Left ventricle myocardium inferior (tissue), 1 donor: ENCODE measurements around the gene EOMES. TPM values are rescaled to one million over a fixed set of nuclear protein-coding genes. Genes with fewer than 3 reads are reported as not detected.

Experiments used
- DNase-seq: peaks from one replicate; pipeline ENCODE4 v3.0.0-alpha.2; 2020
- H3K27ac ChIP-seq: fragments of 200-600 bp; replicated peaks from 2 replicates; pipeline ENCODE4 v1.8.0; 2021
- H3K27me3 ChIP-seq: fragments of 200-600 bp; 2 replicates; pipeline ENCODE4 v1.8.0; 2021; ENCODE audit warnings: low read depth
- H3K36me3 ChIP-seq: fragments of 200-600 bp; 2 replicates; pipeline ENCODE4 v1.8.0; 2021
- H3K4me1 ChIP-seq: fragments of 200-600 bp; 2 replicates; pipeline ENCODE4 v1.8.0; 2021
- H3K4me3 ChIP-seq: fragments of 200-600 bp; 2 replicates; pipeline ENCODE4 v1.8.0; 2021; ENCODE audit warnings: mild to moderate bottlenecking, moderate library complexity
- H3K9me3 ChIP-seq: fragments of 200-600 bp; replicated peaks from 2 replicates; pipeline ENCODE4 v1.8.0; 2021
- CTCF ChIP-seq: fragments of 200-600 bp; IDR thresholded peaks from 2 replicates; pipeline ENCODE4 v1.8.0; 2021; ENCODE audit warnings: antibody characterized with exemption, mild to moderate bottlenecking, borderline replicate concordance
- intact Hi-C: fragments of 100-400 bp; cut with micrococcal nuclease; formaldehyde crosslinking; loops from one replicate; pipeline ENCODE4 v1.11.0; 2022
- total RNA-seq: library from RNA; stranded (reverse); fragmentation: NEBNext Ultra II Directional; extraction: Animal tissue kit (Norgen Biotek cat#: 25700); gene quantifications from one replicate; pipeline ENCODE4 v1.2.1, GENCODE V29; 2021
- donor health status: DM: no; HTN: yes; CAD: no; lungs with severe emphysema.

EOMES gene
- total RNA-seq, 1 donor from 2014 or later = 0.14 TPM

DNA sequence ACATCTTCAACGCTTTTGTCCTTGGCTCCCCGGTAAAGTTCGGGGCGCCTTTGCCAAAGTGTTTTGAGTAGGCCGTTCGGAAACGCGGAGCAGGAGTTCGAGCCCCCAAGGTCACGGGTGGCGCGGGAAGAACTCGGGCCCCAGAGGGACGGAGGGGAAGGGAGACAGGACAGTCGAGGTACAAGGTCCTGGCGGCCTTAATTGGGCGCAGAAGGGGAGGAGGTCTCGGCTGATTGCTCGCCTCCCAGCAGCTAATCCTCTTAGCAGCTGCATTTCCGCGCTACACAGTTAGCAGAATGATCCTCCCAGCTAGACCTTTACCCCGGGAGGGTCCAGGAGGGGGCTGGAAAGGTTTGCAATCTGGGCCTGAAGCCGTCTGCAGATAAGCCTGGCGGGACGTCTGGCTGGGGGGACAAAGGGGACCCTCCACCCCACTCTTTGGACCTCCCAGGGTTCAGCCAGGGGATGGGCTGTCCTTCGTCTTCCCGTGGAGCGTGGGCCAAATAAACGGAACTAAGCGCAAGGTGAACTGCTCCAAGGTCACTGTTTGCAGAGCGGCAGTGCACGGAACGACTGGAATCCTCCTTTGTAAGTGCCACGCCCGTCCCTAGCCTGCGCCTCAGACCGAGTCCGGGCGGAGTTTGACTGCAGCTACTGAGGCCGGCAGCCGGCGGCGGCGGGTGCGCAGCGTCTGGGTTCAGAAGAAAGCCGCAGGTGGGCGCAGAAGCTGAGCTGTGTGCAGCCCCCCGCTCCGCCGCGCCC, 7.2 kb downstream of the EOMES start:
- no peaks in the 10 kb centered on the region for H3K9me3 ChIP-seq
- intact Hi-C loops = loop anchor here (5.0 kb wide), 1 partner anchor 617 kb away; no protein-coding TSS in a partner anchor
- no peak for TF ChIP-seq CTCF
- no peak for DNase-seq
- H3K4me3 ChIP-seq = peak overlapping the region; percentile 75
- H3K27me3 ChIP-seq = peaks cover 98% of the 10 kb centered on the region
- H3K4me1 ChIP-seq = peaks cover 37% of the 10 kb centered on the region
- no peaks in the 10 kb centered on the region for H3K36me3 ChIP-seq
- H3K27ac ChIP-seq = no peak overlapping the region

DNA sequence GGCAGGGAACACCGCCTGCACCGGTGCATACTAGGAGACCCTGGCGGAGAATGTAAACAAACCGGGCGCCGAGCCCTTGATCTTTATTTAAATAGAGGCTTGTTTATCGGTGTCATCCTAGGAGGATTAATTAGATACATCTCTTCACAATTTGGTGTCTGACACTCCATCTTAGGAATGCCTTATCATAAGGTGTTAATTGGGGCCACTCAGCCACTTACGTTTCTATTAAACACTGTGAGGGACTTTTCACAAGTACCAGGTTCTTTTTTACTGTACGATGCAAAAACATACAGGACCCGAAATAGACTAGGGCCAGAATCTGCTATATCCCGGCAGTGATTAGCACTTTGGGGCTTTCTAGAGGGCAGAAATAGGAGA, 8.0 kb downstream of the EOMES start:
- H3K27me3 ChIP-seq = peaks cover 94% of the 10 kb centered on the region
- no peak overlapping the region for H3K27ac ChIP-seq
- no peaks in the 10 kb centered on the region for H3K9me3 ChIP-seq
- DNase-seq = no peak
- H3K36me3 ChIP-seq = no peaks in the 10 kb centered on the region
- intact Hi-C loops = loop anchor here (5.0 kb wide), 1 partner anchor 618 kb away; no protein-coding TSS in a partner anchor
- TF ChIP-seq CTCF = no peak
- peaks cover 37% of the 10 kb centered on the region for H3K4me1 ChIP-seq
- H3K4me3 ChIP-seq = peak overlapping the region; percentile 75

GRCh38 chr3:27713435-27714145, 8.5 kb downstream of the EOMES start:
- no peak for TF ChIP-seq CTCF
- Histone ChIP-seq H3K27me3 (peaks cover 89% of the 10 kb centered on the region), H3K27ac (no peak overlapping the region), H3K4me1 (peaks cover 37% of the 10 kb centered on the region), H3K4me3 (peak overlapping the region; percentile 75), H3K9me3 (no peaks in the 10 kb centered on the region), H3K36me3 (no peaks in the 10 kb centered on the region)
- intact Hi-C loops = loop anchor here (5.0 kb wide), 1 partner anchor 619 kb away; no protein-coding TSS in a partner anchor
- DNase-seq = no peak

- Histone ChIP-seq H3K27ac (no peak overlapping the region), H3K9me3 (no peaks in the 10 kb centered on the region), H3K4me3 (peak overlapping the region; percentile 75), H3K27me3 (peaks cover 86% of the 10 kb centered on the region), H3K36me3 (no peaks in the 10 kb centered on the region), H3K4me1 (peaks cover 37% of the 10 kb centered on the region)
- TF ChIP-seq CTCF = no peak
- intact Hi-C loops = loop anchor here (5.0 kb wide), 1 partner anchor 619 kb away; no protein-coding TSS in a partner anchor
- no peak for DNase-seq
These were observed 9.1 kb downstream of the EOMES start for GRCh38 chr3:27713078-27713423.

GRCh38 chr3:27712136-27713077, 9.7 kb downstream of the EOMES start:
- intact Hi-C loops = loop anchor here (5.0 kb wide), 1 partner anchor 620 kb away; no protein-coding TSS in a partner anchor
- peak overlapping the region; percentile 75 for H3K4me3 ChIP-seq
- no peak overlapping the region for H3K27ac ChIP-seq
- H3K9me3 ChIP-seq = no peaks in the 10 kb centered on the region
- TF ChIP-seq CTCF = peak; percentile 85
- DNase-seq = peak; percentile 67
- no peaks in the 10 kb centered on the region for H3K36me3 ChIP-seq
- H3K4me1 ChIP-seq = peaks cover 37% of the 10 kb centered on the region
- H3K27me3 ChIP-seq = peaks cover 86% of the 10 kb centered on the region
